IMR-90 (cell line): ENCODE data around the gene IREB2. TPM values are rescaled to one million over a fixed set of nuclear protein-coding genes. Genes with fewer than 3 reads are reported as not detected.

ENCODE experiments used
- ATAC-seq: fragments of 200-7000 bp; cut with Tn5 transposase; 2 replicates; pipeline ENCODE4 v1.9.1; 2020; ENCODE audit warnings: low read depth, mild to moderate bottlenecking, moderate library complexity
- BruUV-seq: library from RNA; stranded (reverse); fragments of 400-500 nt; replicated peaks from 2 replicates; lab custom pipeline; 2021; lab: Mats Ljungman, UMichigan
- CTCF ChIA-PET: fragments of 300-600 bp; formaldehyde crosslinking; extraction: SDS; loops from one replicate; lab custom pipeline; 2021; ENCODE audit warnings: antibody characterized with exemption; lab: Yijun Ruan, JAX
- POLR2A ChIA-PET: fragments of 300-600 bp; sonication (Branson Sonifier 250); formaldehyde crosslinking; loops from one replicate; lab custom pipeline; 2022; ENCODE audit warnings: antibody characterized with exemption; ENCODE audit not compliant: unreplicated experiment; lab: Charles Lee
- DNase-seq: peaks from one replicate; pipeline ENCODE4 v3.0.0; 2013
- H2AFZ ChIP-seq: replicated peaks from 2 replicates; pipeline ENCODE3; 2013; ENCODE audit warnings: low read length, mild to moderate bottlenecking; ENCODE audit not compliant: poor library complexity
- H2AK5ac ChIP-seq: 2 replicates; pipeline ENCODE4 v1.6.1; 2013; ENCODE audit warnings: low read depth, low read length, inconsistent platforms
- H2AK9ac ChIP-seq: replicated peaks from 2 replicates; pipeline ENCODE3; 2013; ENCODE audit warnings: mild to moderate bottlenecking, low read depth, low read length, moderate library complexity; ENCODE audit not compliant: poor library complexity
- H2BK120ac ChIP-seq: 2 replicates; pipeline ENCODE4 v1.6.1; 2013; ENCODE audit warnings: low read depth, low read length, inconsistent platforms
- H2BK15ac ChIP-seq: 3 replicates; pipeline ENCODE4 v1.6.1; 2013; ENCODE audit warnings: low read depth, low read length, inconsistent platforms
- H2BK20ac ChIP-seq: 2 replicates; pipeline ENCODE4 v1.6.1; 2013; ENCODE audit warnings: low read depth, mild to moderate bottlenecking, inconsistent platforms, low read length, moderate library complexity
- H2BK5ac ChIP-seq: 2 replicates; pipeline ENCODE4 v1.6.1; 2013; ENCODE audit warnings: mild to moderate bottlenecking, low read depth, low read length, inconsistent platforms; ENCODE audit not compliant: poor library complexity, severe bottlenecking
- H3K14ac ChIP-seq: replicated peaks from 2 replicates; pipeline ENCODE4 v1.6.1; 2013; ENCODE audit warnings: low read depth, low read length, inconsistent platforms
- H3K18ac ChIP-seq: 2 replicates; pipeline ENCODE4 v1.6.1; 2013; ENCODE audit warnings: low read depth, low read length, control low read depth
- H3K23ac ChIP-seq: 2 replicates; pipeline ENCODE4 v1.6.1; 2013; ENCODE audit warnings: low read depth, low read length, inconsistent platforms
- H3K27ac ChIP-seq: 2 replicates; pipeline ENCODE4 v1.5.1; 2013; ENCODE audit warnings: mild to moderate bottlenecking, control low read depth, low read length; ENCODE audit not compliant: insufficient read depth
- H3K27me3 ChIP-seq: 2 replicates; pipeline ENCODE4 v1.6.1; 2013; ENCODE audit warnings: low read length; ENCODE audit not compliant: control insufficient read depth, insufficient read depth
- H3K36me3 ChIP-seq: 2 replicates; pipeline ENCODE4 v1.6.1; 2013; ENCODE audit warnings: low read length, mixed read lengths; ENCODE audit not compliant: control insufficient read depth, insufficient read depth
- H3K4ac ChIP-seq: 2 replicates; pipeline ENCODE4 v1.6.1; 2013; ENCODE audit warnings: low read depth, low read length, inconsistent platforms
- H3K4me1 ChIP-seq: 2 replicates; pipeline ENCODE4 v1.6.1; 2013; ENCODE audit warnings: low read length, mixed read lengths; ENCODE audit not compliant: control insufficient read depth, insufficient read depth
- H3K4me2 ChIP-seq: 2 replicates; pipeline ENCODE4 v1.6.1; 2013; ENCODE audit warnings: low read depth, mild to moderate bottlenecking, control low read depth, low read length, moderate library complexity
- H3K4me3 ChIP-seq: 2 replicates; pipeline ENCODE4 v1.5.1; 2013; ENCODE audit warnings: low read depth, mild to moderate bottlenecking, control low read depth, low read length, moderate library complexity; ENCODE audit not compliant: insufficient read depth
- H3K56ac ChIP-seq: 2 replicates; pipeline ENCODE4 v1.6.1; 2013; ENCODE audit warnings: low read length, inconsistent platforms; ENCODE audit not compliant: insufficient read depth; ENCODE audit errors: extremely low read depth
- H3K79me1 ChIP-seq, 2 experiments: 2 replicates each; pipeline ENCODE4 v1.6.1; 2013; ENCODE audit warnings: low read length in 2 of 2, inconsistent platforms in 1 of 2, low read depth in 1 of 2
- H3K9ac ChIP-seq: 2 replicates; pipeline ENCODE4 v1.6.1; 2013; ENCODE audit warnings: low read depth, low read length, control low read depth
- H3K9me1 ChIP-seq: 2 replicates; pipeline ENCODE4 v1.6.1; 2013; ENCODE audit warnings: low read length, inconsistent platforms; ENCODE audit not compliant: insufficient read depth
- H3K9me3 ChIP-seq: 2 replicates; pipeline ENCODE4 v1.6.1; 2013; ENCODE audit warnings: low read length; ENCODE audit not compliant: control insufficient read depth, insufficient read depth
- H4K20me1 ChIP-seq: 2 replicates; pipeline ENCODE4 v1.6.1; 2013; ENCODE audit warnings: low read length, inconsistent platforms; ENCODE audit not compliant: insufficient read depth
- H4K5ac ChIP-seq: 2 replicates; pipeline ENCODE4 v1.6.1; 2013; ENCODE audit warnings: mild to moderate bottlenecking, low read depth, low read length, control low read depth
- H4K8ac ChIP-seq, 2 experiments: 2 replicates each; pipeline ENCODE4 v1.6.1; 2013; ENCODE audit warnings: low read depth in 2 of 2, low read length in 2 of 2, control low read depth in 1 of 2, inconsistent platforms in 1 of 2
- H4K91ac ChIP-seq: 2 replicates; pipeline ENCODE4 v1.6.1; 2013; ENCODE audit warnings: low read depth, low read length, inconsistent platforms; ENCODE audit not compliant: insufficient read depth
- CHD1 ChIP-seq: IDR thresholded peaks from 2 replicates; pipeline ENCODE4 v1.6.1; 2012; ENCODE audit warnings: low read depth, low read length, improper control_type of control experiment
- FOS ChIP-seq: fragments of 150-350 bp; IDR thresholded peaks from 2 replicates; pipeline ENCODE4 v1.6.1; 2016; ENCODE audit warnings: low read depth, low read length
- MAFK ChIP-seq: IDR thresholded peaks from 2 replicates; pipeline ENCODE4 v1.6.1; 2012; ENCODE audit warnings: low read depth, low read length, improper control_type of control experiment
- MXI1 ChIP-seq: IDR thresholded peaks from 2 replicates; pipeline ENCODE4 v1.6.1; 2012; ENCODE audit warnings: low read depth, mild to moderate bottlenecking, low read length, moderate library complexity, borderline replicate concordance
- NFE2L2 ChIP-seq: fragments of 150-350 bp; IDR thresholded peaks from 2 replicates; pipeline ENCODE4 v1.6.1; 2016; ENCODE audit warnings: low read depth, mild to moderate bottlenecking, low read length
- SMC3 ChIP-seq: fragments of 150-350 bp; IDR thresholded peaks from 2 replicates; pipeline ENCODE4 v1.6.1; 2016; ENCODE audit warnings: low read depth, mild to moderate bottlenecking, antibody characterized with exemption, low read length, moderate library complexity
- WGBS, 2 experiments: methylation state at CpG; one replicate each; pipeline versions ENCODE4 v1.1.5 to v1.1.7; 2013; ENCODE audit warnings: missing lambda C conversion rate in 2 of 2; ENCODE audit not compliant: insufficient read length in 1 of 2; ENCODE audit errors: extremely low coverage in 2 of 2; 5-methylcytosine and 5-hydroxymethylcytosine counted together
- dilution Hi-C: fragments of 300-500 bp; cut with HindIII; formaldehyde crosslinking; loops from one replicate; pipeline ENCODE4 v1.14.3; 2018; ENCODE audit warnings: low sequenced_read_pairs; ENCODE audit not compliant: unreplicated experiment
- in situ Hi-C: fragments of 300-500 bp; cut with MboI; formaldehyde crosslinking; loops from 3 replicates; pipeline ENCODE4 v1.14.3; 2019; ENCODE audit warnings: low sequenced_read_pairs, inconsistent platforms, mixed read lengths
- intact Hi-C: fragments of 100-400 bp; cut with micrococcal nuclease; formaldehyde crosslinking; loops from 2 replicates; pipeline ENCODE4 v1.10.0; 2022
- polyA plus RNA-seq, 3 experiments: library from polyadenylated mRNA; depleted of rRNA; stranded (reverse); fragments of >200 nt; gene quantifications; 2 replicates each; pipeline ENCODE4 v1.2.3, GENCODE V29; 2012; ENCODE audit warnings: low replicate concordance in 1 of 3
- total RNA-seq: library from RNA; depleted of rRNA; stranded (reverse); fragments of >200 nt; gene quantifications from 2 replicates; pipeline ENCODE4 v1.2.3, GENCODE V29; 2012

The IREB2 gene
- total and polyA plus RNA-seq, 2 of the 4 experiments (the other 2 are of a cell fraction): 12.2 to 13.5 TPM

DNA sequence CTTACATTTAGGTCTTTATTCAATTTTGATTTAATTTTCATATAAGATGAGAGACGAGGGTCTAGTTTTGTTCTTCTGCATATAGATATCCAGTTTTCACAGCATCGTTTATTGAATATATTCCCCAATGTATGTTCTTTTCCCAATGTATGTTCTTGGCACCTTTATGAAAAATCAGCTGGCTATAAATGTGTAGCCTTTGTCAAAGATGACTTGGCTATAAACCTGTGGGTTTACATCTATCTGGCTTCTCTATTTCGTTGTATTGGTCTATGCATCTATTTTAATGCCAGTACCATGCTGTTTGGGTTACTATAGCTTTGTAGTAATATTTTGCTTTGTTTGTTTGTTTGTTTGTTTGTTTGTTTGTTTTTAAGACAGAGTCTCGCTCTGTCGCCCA lies 11.7 kb upstream of the IREB2 start:
- WGBS, 2 experiments: no CpG with 5 or more reads among the region's 5 CpGs
- Histone ChIP-seq H4K91ac (no peak overlapping the region), H3K56ac (no peak overlapping the region), H3K4me3 (no peak overlapping the region), H2AK9ac (no peak overlapping the region), H2BK15ac (no peak overlapping the region), H3K14ac (no peak overlapping the region), H3K9me1 (no peaks in the 10 kb centered on the region), H4K5ac (no peak overlapping the region), H3K4ac (no peak overlapping the region), H3K18ac (no peak overlapping the region), H3K79me1 (no peaks in the 10 kb centered on the region), H3K27ac (no peak overlapping the region), H3K9ac (no peak overlapping the region), H2BK5ac (no peak overlapping the region), H3K4me1 (no peaks in the 10 kb centered on the region), H2AFZ (no peak overlapping the region), H2BK20ac (no peak overlapping the region), H4K20me1 (no peaks in the 10 kb centered on the region), H3K36me3 (no peaks in the 10 kb centered on the region), H3K9me3 (peaks cover 2% of the 10 kb centered on the region; the same call in 1 of the 2 replicates), H3K27me3 (peaks cover 33% of the 10 kb centered on the region), H3K23ac (no peak overlapping the region), H2AK5ac (no peak overlapping the region), H2BK120ac (no peak overlapping the region), H3K4me2 (no peak overlapping the region), H4K8ac (no peak overlapping the region)
- TF ChIP-seq MXI1 (no peak), CHD1 (no peak), SMC3 (no peak), MAFK (no peak), FOS (no peak), NFE2L2 (no peak)
- no TSS peak for BruUV-seq
- DNase-seq: no peak
- POLR2A ChIA-PET: no interaction called here
- CTCF ChIA-PET: interaction anchor here (1.3 kb wide), 1 partner anchor 118 kb away, joined by 3 read pairs; no protein-coding TSS in a partner anchor
- no peak for ATAC-seq
- dilution Hi-C loops: no loop called here
- intact Hi-C loops: no loop called here
- in situ Hi-C loops: loop anchor here (10.0 to 25.0 kb wide), 2 partner anchors 311 to 464 kb away; no protein-coding TSS in a partner anchor
